GM12878 (cell line): ENCODE results near the gene RBX1.

Experiments used
- CTCF ChIP-seq, 3 experiments: IDR thresholded peaks in 2 of 3; conservative IDR thresholded peaks in 1 of 3; 2 replicates each; pipeline ENCODE4 v1.5.1; 2011; ENCODE audit warnings: low read depth in 3 of 3, low read length in 3 of 3, mild to moderate bottlenecking in 3 of 3, control low read depth in 2 of 3, moderate library complexity in 2 of 3, inconsistent platforms in 1 of 3, mixed read lengths in 1 of 3; ENCODE audit not compliant: control insufficient read depth in 2 of 3, insufficient read depth in 1 of 3; ENCODE audit errors: extremely low read depth in 1 of 3
- E2F4 ChIP-seq: IDR thresholded peaks from 2 replicates; pipeline ENCODE4 v1.6.1; 2012; ENCODE audit warnings: low read depth, low read length, improper control_type of control experiment
- JUNB ChIP-seq: IDR thresholded peaks from 2 replicates; pipeline ENCODE4 v1.6.1; 2016; ENCODE audit warnings: antibody characterized with exemption, mild to moderate bottlenecking
- MAX ChIP-seq: IDR thresholded peaks from 2 replicates; pipeline ENCODE4 v1.6.1; 2012; ENCODE audit warnings: low read depth, low read length, improper control_type of control experiment
- TBL1XR1 ChIP-seq: IDR thresholded peaks from 2 replicates; pipeline ENCODE4 v1.6.1; 2012; ENCODE audit warnings: low read depth, low read length, improper control_type of control experiment
- ZBTB40 ChIP-seq: fragments of 450-650 bp; IDR thresholded peaks from 2 replicates; pipeline ENCODE4 v1.6.1; 2016; ENCODE audit warnings: mild to moderate bottlenecking, moderate library complexity, borderline replicate concordance

GRCh38 chr22:40955571-40955970 lies 4.4 kb downstream of the RBX1 start:
- TF ChIP-seq CTCF (IDR thresholded peaks at IDR 0.05 in 2 of 3, conservative IDR thresholded peaks at IDR 0.05 in 1 of 3; ENCODE audit: control insufficient read depth in 2 of 3, extremely low read depth in 1 of 3, insufficient read depth in 1 of 3, low read depth in 3 of 3, low read length in 3 of 3) (no peak), JUNB (no peak), TBL1XR1 (no peak), MAX (no peak), ZBTB40 (no peak), E2F4 (no peak)
